ENCODE results near the gene SYT13. TPM values are rescaled to one million over a fixed set of nuclear protein-coding genes. Genes with fewer than 3 reads are reported as not detected.

Gene SYT13
- total RNA-seq, 2 donors from 2014 or later = 0.09 TPM; not detected in 1

- intact Hi-C loops (cut with DNase I) = loop anchor here in 1 of 2 donors (10.0 kb wide), 1 partner anchor 96 kb away; no protein-coding TSS in a partner anchor
- peak; percentile 65 for DNase-seq (ENCODE audit: low spot score)
Observed at GRCh38 chr11:45210846-45211245, 75.3 kb downstream of the SYT13 start.

GRCh38 chr11:45209891-45210699 is 76.0 kb downstream of the SYT13 start:
- peak; percentile 94 for DNase-seq (ENCODE audit: low spot score)
- intact Hi-C loops (cut with DNase I) = loop anchor here in 1 of 2 donors (10.0 kb wide), 1 partner anchor 95 kb away; no protein-coding TSS in a partner anchor

- intact Hi-C loops (cut with DNase I) = no loop called here
- DNase-seq (ENCODE audit: low spot score) = peak; percentile 73
Observed at GRCh38 chr11:45209000-45209879, 76.9 kb downstream of the SYT13 start.

- intact Hi-C loops (cut with DNase I) = no loop called here
- peak; percentile 28 for DNase-seq (ENCODE audit: low spot score)
Observed at GRCh38 chr11:45208135-45208534, 78.0 kb downstream of the SYT13 start.

- intact Hi-C loops (cut with DNase I) = no loop called here
- DNase-seq (ENCODE audit: low spot score) = peak; percentile 75
Observed at GRCh38 chr11:45205978-45206377, 80.2 kb downstream of the SYT13 start.

- intact Hi-C loops (cut with DNase I) = no loop called here
- DNase-seq (ENCODE audit: low spot score) = peak; percentile 65
Observed at GRCh38 chr11:45204761-45205160, 81.4 kb downstream of the SYT13 start.

- peak; percentile 66 for DNase-seq (ENCODE audit: low spot score)
- intact Hi-C loops (cut with DNase I) = no loop called here
Observed at GRCh38 chr11:45193695-45194094, 92.4 kb downstream of the SYT13 start.

Other genes with a start within 250 kb of the SYT13 start
- 10 to 100 TPM; 21.1 to 24.5 TPM for gene PRDM11, start 139.7 kb downstream of the SYT13 start, total RNA-seq